Activated T-cell treated with anti-CD3 and anti-CD28 coated beads, Interleukin-2, amount 50 U/mL, for 4 hours (primary cell): ENCODE measurements around the gene KCNJ8. TPM values are rescaled to one million over a fixed set of nuclear protein-coding genes. Genes with fewer than 3 reads are reported as not detected.
"Not testable (repeated sequence)": the region's sequence is repeated elsewhere in the genome, so short reads cannot be mapped to it uniquely, and the experiment has no call there.

Experiments used
- ATAC-seq, 2 donors: fragments of 200-7000 bp; cut with Tn5 transposase; one replicate each; pipeline ENCODE4 v1.10.0; 2021
- DNase-seq: peaks from one replicate; pipeline ENCODE4 v3.0.0-alpha.2; 2020
- H3K27me3 Mint-ChIP-seq: one replicate; pipeline ENCODE4 v1.8.0; 2021; ENCODE audit warnings: low read depth, mixed read lengths
- H3K36me3 Mint-ChIP-seq: one replicate; pipeline ENCODE4 v1.8.0; 2022; ENCODE audit warnings: mixed read lengths; ENCODE audit not compliant: insufficient read depth
- H3K4me1 Mint-ChIP-seq: one replicate; pipeline ENCODE4 v1.8.0; 2021; ENCODE audit warnings: low read depth, mixed read lengths
- H3K4me3 Mint-ChIP-seq: one replicate; pipeline ENCODE4 v1.8.0; 2021; ENCODE audit warnings: mild to moderate bottlenecking, moderate library complexity, mixed read lengths
- H3K9me3 Mint-ChIP-seq: one replicate; pipeline ENCODE4 v1.8.0; 2021; ENCODE audit warnings: mixed read lengths
- total RNA-seq, 3 donors: library from RNA; stranded (reverse); gene quantifications; one replicate each; pipeline ENCODE4 v1.2.1, GENCODE V29; 2021

Gene KCNJ8
- total RNA-seq: not detected

DNA sequence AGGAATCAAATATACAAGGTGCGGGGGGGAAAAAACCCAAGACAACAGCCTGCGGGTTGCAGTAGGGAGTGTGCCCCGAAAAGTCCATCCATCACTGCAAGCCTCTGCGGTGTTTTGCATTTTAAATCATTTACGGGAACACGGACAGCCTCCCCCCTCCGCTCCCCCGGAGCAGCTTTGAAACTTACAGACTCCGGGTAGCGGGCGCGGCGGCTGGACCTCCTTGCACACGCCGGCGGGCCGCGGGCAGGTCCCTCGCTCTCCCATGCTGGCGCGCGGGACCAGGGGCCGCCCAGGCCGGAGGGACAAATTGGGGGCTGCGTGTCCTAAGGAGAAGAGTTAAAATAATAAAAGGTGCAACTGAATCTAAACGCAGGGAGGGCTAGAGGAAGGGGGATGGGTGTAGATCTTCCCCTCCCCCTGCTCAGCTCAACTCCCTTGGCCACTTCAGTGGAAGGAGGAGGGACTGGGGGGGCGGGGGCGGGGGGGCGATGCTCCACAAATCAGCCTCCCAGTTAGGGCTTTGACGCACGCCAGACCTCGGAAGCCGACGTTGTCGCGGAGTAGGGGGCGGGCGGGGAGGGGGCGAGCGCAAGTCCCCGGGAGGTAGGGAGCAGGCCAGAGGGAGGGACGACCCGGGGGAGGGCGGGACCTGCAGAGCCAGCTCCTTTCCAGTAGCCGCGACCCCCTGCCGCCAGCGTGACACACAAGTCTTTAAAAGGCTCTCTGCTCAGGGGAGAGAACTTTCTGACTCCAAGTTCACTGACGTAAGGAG lies at the start of gene KCNJ8:
TSS of gene KCNJ8 (minus strand) at position 349 of the 775 bp plus-strand sequence. CDS start 1,090 bp downstream, outside the sequence.
- peak within 1 kb of the TSS; percentile 31 for H3K4me3 Mint-ChIP-seq
- peaks cover 45% of the 10 kb centered on the region for H3K27me3 Mint-ChIP-seq
- DNase-seq (no peak), ATAC-seq (peak; percentile 40 to 43)
- H3K4me1 Mint-ChIP-seq: peaks cover 8% of the 10 kb centered on the region
- no peaks in the 10 kb centered on the region for H3K36me3 Mint-ChIP-seq
- no peaks in the 10 kb centered on the region for H3K9me3 Mint-ChIP-seq

DNA sequence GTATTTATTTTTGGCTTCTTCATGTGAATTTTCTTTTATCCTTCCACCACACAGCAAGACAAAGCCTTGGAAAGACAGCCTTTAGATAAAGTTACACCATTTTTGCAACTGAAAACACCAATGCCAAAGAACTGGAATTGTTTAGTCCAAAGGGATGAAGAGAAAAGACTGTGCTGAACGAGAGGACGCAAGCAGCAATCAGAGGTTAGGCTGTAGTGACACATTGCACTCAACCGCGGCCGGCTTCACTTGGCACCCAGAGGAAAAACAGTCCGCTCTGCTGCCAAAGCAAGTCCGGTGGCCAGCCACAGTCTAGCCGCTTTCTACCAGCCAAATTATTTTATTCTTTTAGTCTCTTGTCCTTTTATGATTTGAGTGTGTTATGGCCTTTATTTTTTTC lies 49.1 kb upstream of the KCNJ8 start:
- no peak for ATAC-seq
- peaks cover 15% of the 10 kb centered on the region for H3K27me3 Mint-ChIP-seq
- H3K4me3 Mint-ChIP-seq: no peak overlapping the region
- no peaks in the 10 kb centered on the region for H3K4me1 Mint-ChIP-seq
- H3K36me3 Mint-ChIP-seq: no peaks in the 10 kb centered on the region
- no peak for DNase-seq
- no peaks in the 10 kb centered on the region for H3K9me3 Mint-ChIP-seq

GRCh38 chr12:21819678-21820077 lies 45.2 kb upstream of the KCNJ8 start:
- DNase-seq (no peak), ATAC-seq (no peak)
- Mint-ChIP-seq H3K36me3 (no peaks in the 10 kb centered on the region), H3K27me3 (peaks cover 2% of the 10 kb centered on the region), H3K4me3 (no peak overlapping the region), H3K9me3 (no peaks in the 10 kb centered on the region), H3K4me1 (no peaks in the 10 kb centered on the region)

GRCh38 chr12:21819236-21819635 lies 44.7 kb upstream of the KCNJ8 start:
- Mint-ChIP-seq H3K4me1 (no peaks in the 10 kb centered on the region), H3K4me3 (no peak overlapping the region), H3K9me3 (no peaks in the 10 kb centered on the region), H3K27me3 (peaks cover 2% of the 10 kb centered on the region), H3K36me3 (no peaks in the 10 kb centered on the region)
- DNase-seq: no peak
- ATAC-seq: no peak

DNA sequence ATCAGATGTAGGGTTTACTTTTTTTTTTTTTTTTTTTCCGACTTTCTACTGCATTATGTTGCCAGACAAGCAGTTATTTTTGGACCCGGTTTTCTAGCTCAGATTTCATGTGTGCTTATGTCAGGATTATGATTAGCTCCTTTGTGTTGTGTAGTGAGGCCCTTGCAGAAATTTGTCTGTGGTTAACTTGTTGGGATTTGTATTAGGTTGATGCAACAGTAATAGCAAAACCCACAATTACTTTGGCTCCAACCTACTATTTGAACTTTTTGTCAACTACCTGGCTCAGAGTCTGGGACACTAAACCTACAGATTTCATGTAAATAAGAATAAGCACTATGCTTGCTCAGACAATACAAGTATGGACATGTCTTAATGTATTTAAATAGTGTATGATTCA lies 44.1 kb upstream of the KCNJ8 start:
- no peak overlapping the region for H3K4me3 Mint-ChIP-seq
- H3K36me3 Mint-ChIP-seq: no peaks in the 10 kb centered on the region
- H3K4me1 Mint-ChIP-seq: no peaks in the 10 kb centered on the region
- peaks cover 2% of the 10 kb centered on the region for H3K27me3 Mint-ChIP-seq
- no peak for DNase-seq
- no peak for ATAC-seq
- no peaks in the 10 kb centered on the region for H3K9me3 Mint-ChIP-seq

GRCh38 chr12:21815306-21816062 lies 41.0 kb upstream of the KCNJ8 start:
- Mint-ChIP-seq H3K27me3 (no peaks in the 10 kb centered on the region), H3K4me3 (no peak overlapping the region), H3K4me1 (no peaks in the 10 kb centered on the region), H3K36me3 (no peaks in the 10 kb centered on the region), H3K9me3 (peaks cover 3% of the 10 kb centered on the region)
- DNase-seq (no peak), ATAC-seq (no peak)

GRCh38 chr12:21814814-21815213 lies 40.3 kb upstream of the KCNJ8 start:
- no peak overlapping the region for H3K4me3 Mint-ChIP-seq
- no peak for DNase-seq
- H3K9me3 Mint-ChIP-seq: peaks cover 7% of the 10 kb centered on the region
- no peaks in the 10 kb centered on the region for H3K27me3 Mint-ChIP-seq
- H3K4me1 Mint-ChIP-seq: no peaks in the 10 kb centered on the region
- H3K36me3 Mint-ChIP-seq: no peaks in the 10 kb centered on the region
- ATAC-seq: no peak

DNA sequence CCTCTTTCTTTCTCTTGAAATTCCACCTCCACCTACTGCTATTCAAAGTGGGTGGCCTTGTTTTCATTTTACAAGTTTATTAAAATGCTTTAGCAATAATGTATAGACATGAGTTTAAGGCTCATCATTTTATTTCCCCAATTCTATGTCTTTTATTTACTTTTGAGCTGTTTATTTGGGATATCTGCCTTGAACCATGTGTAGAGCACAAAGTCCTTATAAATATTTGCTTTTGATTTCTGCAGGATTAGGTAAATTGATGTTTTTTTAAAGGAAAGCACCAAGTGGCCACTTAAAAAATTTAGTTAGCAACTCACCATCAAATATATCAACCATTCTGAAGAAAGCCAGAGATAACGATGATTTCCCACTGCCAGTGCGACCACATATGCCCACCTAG lies 39.8 kb upstream of the KCNJ8 start:
- ATAC-seq (no peak), DNase-seq (no peak)
- Mint-ChIP-seq H3K9me3 (peaks cover 7% of the 10 kb centered on the region), H3K36me3 (no peaks in the 10 kb centered on the region), H3K27me3 (no peaks in the 10 kb centered on the region), H3K4me3 (no peak overlapping the region), H3K4me1 (no peaks in the 10 kb centered on the region)

GRCh38 chr12:21813751-21814150 lies 39.2 kb upstream of the KCNJ8 start:
- Mint-ChIP-seq H3K27me3 (no peaks in the 10 kb centered on the region), H3K4me3 (no peak overlapping the region), H3K9me3 (peaks cover 7% of the 10 kb centered on the region), H3K4me1 (no peaks in the 10 kb centered on the region), H3K36me3 (no peaks in the 10 kb centered on the region)
- DNase-seq (no peak), ATAC-seq (no peak)

- Mint-ChIP-seq H3K27me3 (no peaks in the 10 kb centered on the region), H3K9me3 (peaks cover 7% of the 10 kb centered on the region), H3K4me3 (no peak overlapping the region), H3K4me1 (no peaks in the 10 kb centered on the region), H3K36me3 (no peaks in the 10 kb centered on the region)
- DNase-seq (no peak), ATAC-seq (no peak)
Observed at GRCh38 chr12:21813125-21813524, 38.6 kb upstream of the KCNJ8 start.

DNA sequence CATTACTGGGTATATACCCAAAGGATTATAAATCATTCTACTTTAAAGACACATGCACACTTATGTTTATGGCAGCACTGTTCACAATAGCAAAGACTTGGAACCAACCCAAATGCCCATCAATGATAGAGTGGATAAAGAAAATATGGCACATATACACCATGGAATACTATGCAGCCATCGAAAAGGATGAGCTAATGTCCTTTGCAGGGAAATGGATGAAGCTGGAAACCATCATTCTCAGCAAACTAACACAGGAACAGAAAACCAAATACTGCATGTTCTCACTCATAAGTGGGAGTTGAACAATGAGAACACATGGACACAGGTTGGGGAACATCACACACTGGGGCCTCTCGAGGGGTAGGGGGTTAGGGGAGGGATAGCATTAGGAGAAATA lies 37.8 kb upstream of the KCNJ8 start:
- not testable (repeated sequence) for H3K9me3 Mint-ChIP-seq, H3K4me3 Mint-ChIP-seq, H3K27me3 Mint-ChIP-seq, DNase-seq, H3K36me3 Mint-ChIP-seq, ATAC-seq, H3K4me1 Mint-ChIP-seq

- no peaks in the 10 kb centered on the region for H3K36me3 Mint-ChIP-seq
- H3K27me3 Mint-ChIP-seq: no peaks in the 10 kb centered on the region
- no peaks in the 10 kb centered on the region for H3K4me1 Mint-ChIP-seq
- DNase-seq (no peak), ATAC-seq (no peak)
- H3K9me3 Mint-ChIP-seq: peaks cover 7% of the 10 kb centered on the region
- no peak overlapping the region for H3K4me3 Mint-ChIP-seq
Observed at GRCh38 chr12:21809100-21809499, 34.6 kb upstream of the KCNJ8 start.

- peaks cover 5% of the 10 kb centered on the region for H3K9me3 Mint-ChIP-seq
- no peaks in the 10 kb centered on the region for H3K36me3 Mint-ChIP-seq
- no peak for DNase-seq
- no peaks in the 10 kb centered on the region for H3K4me1 Mint-ChIP-seq
- H3K4me3 Mint-ChIP-seq: no peak overlapping the region
- H3K27me3 Mint-ChIP-seq: no peaks in the 10 kb centered on the region
- no peak for ATAC-seq
Observed at GRCh38 chr12:21806255-21806654, 31.7 kb upstream of the KCNJ8 start.

GRCh38 chr12:21801522-21802288 lies 27.2 kb upstream of the KCNJ8 start:
- H3K4me1 Mint-ChIP-seq: no peaks in the 10 kb centered on the region
- ATAC-seq (no peak), DNase-seq (no peak)
- no peaks in the 10 kb centered on the region for H3K9me3 Mint-ChIP-seq
- H3K4me3 Mint-ChIP-seq: no peak overlapping the region
- H3K27me3 Mint-ChIP-seq: no peaks in the 10 kb centered on the region
- no peaks in the 10 kb centered on the region for H3K36me3 Mint-ChIP-seq
